Transverse colon (tissue), 4 donors: ENCODE data around the gene IQCK. TPM values are rescaled to one million over a fixed set of nuclear protein-coding genes. Genes with fewer than 3 reads are reported as not detected.

Source experiments
- DNase-seq: peaks from one replicate; pipeline ENCODE4 v3.0.0-alpha.2; 2019
- H3K27ac ChIP-seq, 4 donors: fragments of 200-600 bp; sonication (generic); 2 replicates each; pipeline ENCODE4 v1.5.1; 2016 to 2018; ENCODE audit warnings: inconsistent platforms in 4 of 4
- H3K27me3 ChIP-seq: fragments of 200-600 bp; sonication (generic); 2 replicates; pipeline ENCODE4 v1.5.1; 2017; ENCODE audit warnings: inconsistent platforms
- H3K36me3 ChIP-seq, 4 donors: fragments of 200-600 bp; sonication (generic); 2 replicates each; pipeline ENCODE4 v1.5.1; 2017 to 2019; ENCODE audit warnings: inconsistent platforms in 4 of 4
- H3K4me1 ChIP-seq, 4 donors: fragments of 200-600 bp; sonication (generic); 2 replicates each; pipeline ENCODE4 v1.5.1; 2017 to 2020; ENCODE audit warnings: inconsistent platforms in 4 of 4
- H3K4me3 ChIP-seq, 4 donors: fragments of 200-600 bp; sonication (generic); 1 replicate in 1 of 4; 2 replicates in 3 of 4; pipeline versions ENCODE4 v1.5.1 to v1.6.1; 2017 to 2019; ENCODE audit warnings: inconsistent platforms in 4 of 4
- H3K9me3 ChIP-seq, 2 donors: fragments of 200-600 bp; sonication (generic); 2 replicates each; pipeline ENCODE4 v1.5.1; 2017 to 2019; ENCODE audit warnings: inconsistent platforms in 2 of 2
- EP300 ChIP-seq: sonication (generic); formaldehyde crosslinking; IDR thresholded peaks from one replicate; pipeline ENCODE4 v1.6.1; 2017; ENCODE audit warnings: antibody characterized with exemption, low read depth
- POLR2A ChIP-seq: fragments of 450-650 bp; IDR thresholded peaks from one replicate; pipeline ENCODE4 v1.6.1; 2016; ENCODE audit warnings: antibody characterized with exemption, mild to moderate bottlenecking, moderate library complexity
- POLR2AphosphoS5 ChIP-seq, 3 donors: sonication (generic); formaldehyde crosslinking; IDR thresholded peaks; one replicate each; pipeline ENCODE4 v1.6.1; 2016; ENCODE audit warnings: antibody characterized with exemption in 3 of 3
- WGBS, 2 donors: methylation state at CpG; one replicate each; pipeline ENCODE4 v1.1.5; 2018; ENCODE audit warnings: low coverage in 1 of 2; 5-methylcytosine and 5-hydroxymethylcytosine counted together
- in situ Hi-C, 4 donors: fragments of 200-750 bp; cut with MboI; loops; one replicate each; pipeline versions ENCODE4 v1.15.0 to v1.15.1; 2017; ENCODE audit warnings: low sequenced_read_pairs in 3 of 4, low pct_ligation_motif_present in 1 of 4, low pct_unique_long_range_greater_than_20kb in 1 of 4
- intact Hi-C: fragments of 100-400 bp; cut with DNase I; formaldehyde crosslinking; loops from one replicate; pipeline ENCODE4 v1.15.1; 2023; ENCODE audit warnings: low total_unique reads
- total RNA-seq, 4 donors: library from RNA; depleted of rRNA; stranded (reverse); fragments of >200 nt; gene quantifications; one replicate each; pipeline ENCODE4 v1.1.0, GENCODE V29; 2016
- TF ChIP-seq, protein P1 (sequence below), 5 experiments: fragments of 200-600 bp in 3 of 5; fragments of 450-650 bp in 2 of 5; sonication (generic) in 3 of 5; IDR thresholded peaks; 1 replicate in 2 of 5; 2 replicates in 3 of 5; pipeline ENCODE4 v1.5.1; 2016 to 2017; ENCODE audit warnings: antibody characterized with exemption in 5 of 5, inconsistent platforms in 3 of 5, mild to moderate bottlenecking in 2 of 5, moderate library complexity in 1 of 5

The IQCK gene
- total RNA-seq, 4 donors from 2014 or later = 8.3 to 18.2 (median 12.7) TPM

DNA sequence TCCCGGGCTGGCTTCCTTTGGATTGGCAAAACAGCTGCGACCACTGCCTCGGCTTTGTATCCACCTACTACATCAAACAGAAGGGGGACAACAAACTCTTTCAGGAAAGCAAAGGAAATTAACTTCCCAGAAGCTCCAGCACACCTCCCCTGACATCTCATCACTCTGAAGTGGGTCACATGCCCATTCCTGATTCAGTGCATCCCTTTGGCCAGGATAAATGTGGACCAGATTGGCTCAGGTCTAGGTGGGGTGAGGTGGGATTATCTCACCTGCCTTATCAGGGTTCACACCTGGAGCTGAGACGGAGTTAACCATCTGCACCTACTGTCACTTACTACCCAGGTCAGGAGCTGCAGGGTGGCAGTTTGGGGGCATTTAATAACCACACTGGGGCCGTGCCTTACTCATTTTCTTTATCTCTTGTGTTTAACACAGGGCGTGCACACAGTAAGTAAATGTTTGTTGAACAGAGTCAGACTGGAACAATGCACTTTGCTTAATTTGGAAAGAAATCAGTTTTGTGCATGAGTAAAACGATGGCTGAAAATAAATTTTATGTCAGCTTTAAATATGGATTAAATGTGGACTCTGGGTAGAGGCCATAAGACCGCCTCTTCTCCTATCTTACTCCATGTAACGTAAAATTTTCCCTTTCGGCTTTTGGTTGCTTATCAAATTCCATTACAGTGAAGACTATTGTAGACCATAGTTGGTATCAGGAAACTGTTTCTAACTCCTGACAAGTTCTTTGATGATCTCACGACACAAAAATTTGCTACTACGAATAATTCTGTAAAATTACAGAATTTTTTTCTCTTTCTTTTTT is 36.0 kb downstream of the IQCK start:
- Histone ChIP-seq H3K27me3 (no peaks in the 10 kb centered on the region), H3K36me3 (no peaks in the 10 kb centered on the region), H3K4me1 (peaks cover 0 to 30% (median 15%) of the 10 kb centered on the region in 4 donors), H3K9me3 (no peaks in the 10 kb centered on the region), H3K27ac (peak overlapping the region in 2 of 4 donors; percentile 36 to 50), H3K4me3 (no peak overlapping the region)
- 41 to 45% methylated on average over 8 to 12 of the region's 12 CpGs for WGBS, 2 donors
- intact Hi-C loops = no loop called here
- in situ Hi-C loops = no loop called here
- DNase-seq = peak; percentile 14
- TF ChIP-seq POLR2AphosphoS5 (IDR thresholded peaks at IDR 0.05) = no peak
- TF ChIP-seq POLR2A = no peak
- no peak for TF ChIP-seq EP300
- TF ChIP-seq, protein P1, sequence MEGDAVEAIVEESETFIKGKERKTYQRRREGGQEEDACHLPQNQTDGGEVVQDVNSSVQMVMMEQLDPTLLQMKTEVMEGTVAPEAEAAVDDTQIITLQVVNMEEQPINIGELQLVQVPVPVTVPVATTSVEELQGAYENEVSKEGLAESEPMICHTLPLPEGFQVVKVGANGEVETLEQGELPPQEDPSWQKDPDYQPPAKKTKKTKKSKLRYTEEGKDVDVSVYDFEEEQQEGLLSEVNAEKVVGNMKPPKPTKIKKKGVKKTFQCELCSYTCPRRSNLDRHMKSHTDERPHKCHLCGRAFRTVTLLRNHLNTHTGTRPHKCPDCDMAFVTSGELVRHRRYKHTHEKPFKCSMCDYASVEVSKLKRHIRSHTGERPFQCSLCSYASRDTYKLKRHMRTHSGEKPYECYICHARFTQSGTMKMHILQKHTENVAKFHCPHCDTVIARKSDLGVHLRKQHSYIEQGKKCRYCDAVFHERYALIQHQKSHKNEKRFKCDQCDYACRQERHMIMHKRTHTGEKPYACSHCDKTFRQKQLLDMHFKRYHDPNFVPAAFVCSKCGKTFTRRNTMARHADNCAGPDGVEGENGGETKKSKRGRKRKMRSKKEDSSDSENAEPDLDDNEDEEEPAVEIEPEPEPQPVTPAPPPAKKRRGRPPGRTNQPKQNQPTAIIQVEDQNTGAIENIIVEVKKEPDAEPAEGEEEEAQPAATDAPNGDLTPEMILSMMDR (IDR thresholded peaks at IDR 0.05) = no peak

GRCh38 chr16:19754644-19755036 is 36.6 kb downstream of the IQCK start:
- DNase-seq = no peak
- no peaks in the 10 kb centered on the region for H3K36me3 ChIP-seq
- in situ Hi-C loops = no loop called here
- H3K4me1 ChIP-seq = peaks cover 0 to 28% (median 15%) of the 10 kb centered on the region in 4 donors
- H3K27ac ChIP-seq = peak overlapping the region in 1 of 4 donors; percentile 50
- H3K27me3 ChIP-seq = no peaks in the 10 kb centered on the region
- TF ChIP-seq EP300 (no peak), POLR2A (no peak), POLR2AphosphoS5 (IDR thresholded peaks at IDR 0.05) (no peak)
- TF ChIP-seq, protein P1 (IDR thresholded peaks at IDR 0.05) = no peak
- 50 to 57% methylated on average over 1 of the region's 1 CpG for WGBS, 2 donors
- intact Hi-C loops = no loop called here
- H3K4me3 ChIP-seq = no peak overlapping the region
- H3K9me3 ChIP-seq = no peaks in the 10 kb centered on the region

- in situ Hi-C loops (no loop called here), intact Hi-C loops (no loop called here)
- no peaks in the 10 kb centered on the region for H3K36me3 ChIP-seq
- TF ChIP-seq POLR2A (no peak), POLR2AphosphoS5 (IDR thresholded peaks at IDR 0.05) (no peak), EP300 (no peak)
- TF ChIP-seq, protein P1 (IDR thresholded peaks at IDR 0.05) = no peak
- no peaks in the 10 kb centered on the region for H3K27me3 ChIP-seq
- no peak overlapping the region for H3K27ac ChIP-seq
- DNase-seq = no peak
- H3K9me3 ChIP-seq = no peaks in the 10 kb centered on the region
- peaks cover 0 to 28% (median 15%) of the 10 kb centered on the region in 4 donors for H3K4me1 ChIP-seq
- no peak overlapping the region for H3K4me3 ChIP-seq
- 95% methylated on average over 3 of the region's 3 CpGs; no CpG with 5 or more reads in 1 of the 2 donors for WGBS, 2 donors
These were observed 37.2 kb downstream of the IQCK start for GRCh38 chr16:19755268-19755667.

DNA sequence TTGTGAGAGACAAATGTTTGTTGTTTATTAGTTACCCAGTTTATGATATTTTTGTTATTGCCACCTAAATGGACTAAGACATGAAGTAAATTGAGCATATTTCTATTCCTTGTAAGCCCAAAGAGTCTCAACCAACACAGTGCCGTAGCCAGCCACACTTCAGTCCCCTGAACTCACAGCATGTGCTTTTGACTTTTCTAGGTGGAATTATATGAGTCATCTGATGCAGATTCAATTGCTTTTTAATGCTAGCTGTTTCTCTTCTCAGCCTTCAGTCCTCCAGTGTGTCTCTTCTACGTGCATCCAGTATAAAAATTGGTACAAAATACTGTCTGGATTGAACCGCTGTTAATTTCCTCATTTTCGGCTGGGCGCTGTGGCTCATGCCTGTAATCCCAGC is 39.0 kb downstream of the IQCK start:
- intact Hi-C loops = no loop called here

More for the DNA sequence above, 39.0 kb downstream of the IQCK start:
- no peak for DNase-seq
- in situ Hi-C loops = no loop called here
- no peaks in the 10 kb centered on the region for H3K36me3 ChIP-seq
- H3K27me3 ChIP-seq = no peaks in the 10 kb centered on the region
- no peak overlapping the region for H3K27ac ChIP-seq
- H3K9me3 ChIP-seq = no peaks in the 10 kb centered on the region
- H3K4me3 ChIP-seq = no peak overlapping the region
- TF ChIP-seq POLR2AphosphoS5 (IDR thresholded peaks at IDR 0.05) (no peak), EP300 (no peak), POLR2A (no peak)
- TF ChIP-seq, protein P1 (IDR thresholded peaks at IDR 0.05) = no peak
- peaks cover 0 to 28% (median 15%) of the 10 kb centered on the region in 4 donors for H3K4me1 ChIP-seq
- 90 to 94% methylated on average over 4 to 5 of the region's 5 CpGs for WGBS, 2 donors
